SK-N-MC (cell line): Measurements from ENCODE around the gene ISM1.

Source experiments
- EZH2 ChIP-seq: fragments of 200-600 bp; sonication (generic); IDR thresholded peaks from one replicate; pipeline ENCODE4 v1.6.1; 2017; ENCODE audit warnings: antibody characterized with exemption
- FOXP2 ChIP-seq: optimal IDR thresholded peaks from 2 replicates; pipeline ENCODE3; 2011; ENCODE audit warnings: mild to moderate bottlenecking, moderate library complexity; ENCODE audit not compliant: insufficient read depth; ENCODE audit errors: extremely low read length, control extremely low read depth
- POLR2AphosphoS5 ChIP-seq: IDR thresholded peaks from 2 replicates; pipeline ENCODE4 v1.6.1; 2012; ENCODE audit warnings: mild to moderate bottlenecking, low read depth, low read length, borderline replicate concordance

GRCh38 chr20:13297147-13297899 is 76.2 kb downstream of the ISM1 start:
- no peak for TF ChIP-seq EZH2
- no peak for TF ChIP-seq POLR2AphosphoS5
- TF ChIP-seq FOXP2: no peak
